ENCODE data around the gene EIF1. TPM values are rescaled to one million over a fixed set of nuclear protein-coding genes. Genes with fewer than 3 reads are reported as not detected.
"Not testable (repeated sequence)": the region's sequence is repeated elsewhere in the genome, so short reads cannot be mapped to it uniquely, and the experiment has no call there.

EIF1 gene
- polyA plus RNA-seq, 2 of the 4 experiments (the other 2 are of a cell fraction): 834 to 873 TPM

GRCh38 chr17:41667280-41668041, 21.2 kb upstream of the EIF1 start:
- DNase-seq (ENCODE audit: low read depth in 1 of 2, low spot score in 1 of 2) (no peak), FAIRE-seq (no peak), ATAC-seq (peak in 1 of 2 experiments; percentile 1; a peak in 3 of 6 replicates)
- peak overlapping the region; percentile 95 for H3K4me2 ChIP-seq
- CTCF ChIA-PET: interaction anchor here (0.6 to 20.9 kb wide), 60 partner anchors 16 to 1367 kb away, joined by 3 to 678 read pairs (median 4); partner anchors contain the start of genes EIF1, KRT10 and SMARCE1
- TF ChIP-seq PBX3 (IDR thresholded peaks at IDR 0.05): no peak
- TF ChIP-seq MAX (IDR thresholded peaks at IDR 0.05): peak; percentile 2; the same call in 1 of the 2 replicates
- H3K9me3 ChIP-seq: no peaks in the 10 kb centered on the region
- POLR2A ChIA-PET: interaction anchor here (0.7 to 2.3 kb wide), 3 partner anchors 12 to 118 kb away, joined by 3 to 19 read pairs (median 3); partner anchors contain the start of gene EIF1
- peaks cover 23% of the 10 kb centered on the region for H3K4me1 ChIP-seq
- no peak overlapping the region for H3K4me3 ChIP-seq
- peak overlapping the region; percentile 86 to 92 for H3K27ac ChIP-seq
- WGBS (ENCODE audit: missing lambda C conversion rate): 36% methylated on average over 23 of the region's 23 CpGs

GRCh38 chr17:41672153-41672552, 16.5 kb upstream of the EIF1 start:
- ChIA-PET POLR2A (interaction anchor here (0.6 kb wide), 1 partner anchor 8 kb away, joined by 3 read pairs; no protein-coding TSS in a partner anchor), CTCF (interaction anchor here (1.0 to 20.9 kb wide), 6 partner anchors 9 to 818 kb away, joined by 3 to 418 read pairs (median 7); partner anchors contain the start of gene EIF1)
- no peak for FAIRE-seq
- no peak overlapping the region for H3K27ac ChIP-seq
- 87% methylated on average over 7 of the region's 7 CpGs for WGBS (ENCODE audit: missing lambda C conversion rate)
- ATAC-seq: no peak
- TF ChIP-seq CBX8 (IDR thresholded peaks at IDR 0.05) (no peak), HOXA7 (CRISPR knock-in tag; IDR thresholded peaks at IDR 0.05) (no peak), ZC3H11A (IDR thresholded peaks at IDR 0.05) (no peak), HOXB13 (CRISPR knock-in tag; IDR thresholded peaks at IDR 0.05; ENCODE audit: low read depth) (no peak), KDM5A (IDR thresholded peaks at IDR 0.05) (no peak), MAX (IDR thresholded peaks at IDR 0.05) (no peak), JUNB (IDR thresholded peaks at IDR 0.05) (no peak)
- no peak overlapping the region for H3K4me2 ChIP-seq
- peaks cover 34% of the 10 kb centered on the region for H3K4me1 ChIP-seq
- no peak overlapping the region for H3K4me3 ChIP-seq
- no peaks in the 10 kb centered on the region for H3K9me3 ChIP-seq
- DNase-seq (ENCODE audit: low read depth in 1 of 2, low spot score in 1 of 2): no peak

- FAIRE-seq; H3K9me3 ChIP-seq; DNase-seq (ENCODE audit: low read depth in 1 of 2, low spot score in 1 of 2); ATAC-seq: not testable (repeated sequence)
- ChIA-PET POLR2A (interaction anchor here (0.7 to 6.4 kb wide), 2 partner anchors 14 to 711 kb away, joined by 5 to 258 read pairs; partner anchors contain the start of gene EIF1), CTCF (interaction anchor here (0.9 to 18.1 kb wide), 4 partner anchors 9 to 27 kb away, joined by 3 to 329 read pairs (median 54); partner anchors contain the start of gene EIF1)
- Histone ChIP-seq H3K4me1 (peaks cover 48% of the 10 kb centered on the region), H3K4me2 (peak overlapping the region; percentile 74), H3K4me3 (0 out of 3 replicates have a peak overlapping the region, but pooled peaks have one; percentile 5), H3K27ac (peak overlapping the region; percentile 67 to 83)
- WGBS (ENCODE audit: missing lambda C conversion rate): 65% methylated on average over 7 of the region's 7 CpGs
- peak in 1 of 2 experiments; percentile 18; a peak in 1 of 4 replicates for TF ChIP-seq CEBPB (IDR thresholded peaks at IDR 0.05)
Observed at GRCh38 chr17:41675157-41676057, 13.3 kb upstream of the EIF1 start.

GRCh38 chr17:41676058-41676419, 12.6 kb upstream of the EIF1 start:
- FAIRE-seq (no peak), ATAC-seq (peak; percentile 27 to 30; a peak in 4 of 6 replicates), DNase-seq (ENCODE audit: low read depth in 1 of 2, low spot score in 1 of 2) (no peak)
- Histone ChIP-seq H3K4me1 (peaks cover 48% of the 10 kb centered on the region), H3K4me2 (peak overlapping the region; percentile 74), H3K4me3 (0 out of 3 replicates have a peak overlapping the region, but pooled peaks have one; percentile 5), H3K9me3 (no peaks in the 10 kb centered on the region), H3K27ac (peak overlapping the region; percentile 67 to 83)
- WGBS (ENCODE audit: missing lambda C conversion rate): 3% methylated on average over 3 of the region's 3 CpGs
- CTCF ChIA-PET: interaction anchor here (0.9 to 18.1 kb wide), 5 partner anchors 9 to 30 kb away, joined by 3 to 329 read pairs (median 4); partner anchors contain the start of gene EIF1
- POLR2A ChIA-PET: interaction anchor here (0.7 to 6.4 kb wide), 2 partner anchors 14 to 712 kb away, joined by 5 to 258 read pairs; partner anchors contain the start of gene EIF1
- no peak for TF ChIP-seq CBX8 (IDR thresholded peaks at IDR 0.05)
- no peak for TF ChIP-seq HDAC2 (IDR thresholded peaks at IDR 0.05)
- TF ChIP-seq USF2 (IDR thresholded peaks at IDR 0.05): no peak
- no peak for TF ChIP-seq CTCF (IDR thresholded peaks at IDR 0.05)
- no peak for TF ChIP-seq TP53 (CRISPR knock-in tag; IDR thresholded peaks at IDR 0.05)
- no peak for TF ChIP-seq ZSCAN20 (CRISPR knock-in tag; IDR thresholded peaks at IDR 0.05)
- TF ChIP-seq RNF2 (IDR thresholded peaks at IDR 0.05; ENCODE audit: borderline replicate concordance, low read depth): no peak
